HEK293 (cell line): ENCODE results near the gene RASSF8.

ENCODE experiments used
- CTCF ChIA-PET: fragments of 350-600 bp; formaldehyde crosslinking; extraction: SDS; loops from one replicate; lab custom pipeline; 2021; ENCODE audit warnings: antibody characterized with exemption; lab: Yijun Ruan, JAX
- POLR2A ChIA-PET: fragments of 300-600 bp; formaldehyde crosslinking; extraction: SDS; loops from one replicate; lab custom pipeline; 2020; ENCODE audit warnings: antibody characterized with exemption, inconsistent platforms; lab: Yijun Ruan, JAX
- H3K27ac ChIP-seq: fragments of 200-500 bp; sonication (Bioruptor generic); 2 replicates; pipeline ENCODE4 v1.5.1; 2014; ENCODE audit warnings: low read depth, low read length, control low read depth, inconsistent platforms; ENCODE audit errors: extremely low read depth
- H3K36me3 ChIP-seq, 2 experiments: fragments of 200-500 bp in 1 of 2; sonication (Bioruptor generic) in 1 of 2; 1 replicate in 1 of 2; 2 replicates in 1 of 2; pipeline ENCODE4 v1.5.1; 2014 to 2017; ENCODE audit warnings: inconsistent platforms in 2 of 2, low read length in 2 of 2; ENCODE audit not compliant: control insufficient read depth in 2 of 2, insufficient read depth in 1 of 2
- H3K4me1 ChIP-seq: fragments of 200-500 bp; sonication (Bioruptor generic); 2 replicates; pipeline ENCODE4 v1.5.1; 2014; ENCODE audit warnings: mild to moderate bottlenecking, low read length, inconsistent platforms; ENCODE audit not compliant: control insufficient read depth, insufficient read depth
- H3K4me3 ChIP-seq: 2 replicates; pipeline ENCODE4 v1.5.1; 2011; ENCODE audit warnings: low read depth, mild to moderate bottlenecking, control low read depth, low read length, moderate library complexity
- H3K9me3 ChIP-seq: fragments of 200-500 bp; sonication (Bioruptor generic); 2 replicates; pipeline ENCODE4 v1.5.1; 2014; ENCODE audit warnings: low read depth, low read length, inconsistent platforms; ENCODE audit not compliant: control insufficient read depth, insufficient read depth
- BCL11A ChIP-seq: fragments of 450-650 bp; formaldehyde crosslinking; IDR thresholded peaks from 2 replicates; pipeline ENCODE4 v1.5.1; 2016; ENCODE audit warnings: low read depth, missing biosample characterization, missing genetic modification characterization
- GLIS2 ChIP-seq: fragments of 450-650 bp; formaldehyde crosslinking; IDR thresholded peaks from 2 replicates; pipeline ENCODE4 v1.5.1; 2016; ENCODE audit warnings: missing biosample characterization, missing genetic modification characterization
- HOXC10 ChIP-seq: sonication (generic); formaldehyde crosslinking; IDR thresholded peaks from 2 replicates; pipeline ENCODE4 v1.8.1; 2023; ENCODE audit warnings: mild to moderate bottlenecking, missing genetic modification reagents
- KLF17 ChIP-seq: fragments of 450-650 bp; formaldehyde crosslinking; IDR thresholded peaks from 2 replicates; pipeline ENCODE4 v1.5.1; 2016; ENCODE audit warnings: missing biosample characterization, missing genetic modification characterization
- MEIS1 ChIP-seq: sonication (generic); formaldehyde crosslinking; IDR thresholded peaks from 2 replicates; pipeline ENCODE4 v1.8.1; 2022; ENCODE audit warnings: missing genetic modification reagents, mild to moderate bottlenecking, borderline replicate concordance
- PRDM10 ChIP-seq: fragments of 450-650 bp; formaldehyde crosslinking; IDR thresholded peaks from 2 replicates; pipeline ENCODE4 v1.5.1; 2016; ENCODE audit warnings: missing biosample characterization, missing genetic modification characterization
- PRDM6 ChIP-seq: fragments of 450-650 bp; formaldehyde crosslinking; IDR thresholded peaks from 2 replicates; pipeline ENCODE4 v1.5.1; 2017; ENCODE audit warnings: missing biosample characterization, missing genetic modification characterization
- RBAK ChIP-seq: fragments of 450-650 bp; formaldehyde crosslinking; IDR thresholded peaks from 2 replicates; pipeline ENCODE4 v1.5.1; 2016; ENCODE audit warnings: missing biosample characterization, missing genetic modification characterization
- ZBTB6 ChIP-seq: fragments of 450-650 bp; formaldehyde crosslinking; IDR thresholded peaks from 2 replicates; pipeline ENCODE4 v1.5.1; 2017; ENCODE audit warnings: missing biosample characterization, missing genetic modification characterization
- ZBTB8A ChIP-seq: fragments of 450-650 bp; formaldehyde crosslinking; IDR thresholded peaks from 2 replicates; pipeline ENCODE4 v1.5.1; 2016; ENCODE audit warnings: missing biosample characterization, missing genetic modification characterization
- ZFP37 ChIP-seq: fragments of 450-650 bp; formaldehyde crosslinking; IDR thresholded peaks from 2 replicates; pipeline ENCODE4 v1.5.1; 2016; ENCODE audit warnings: missing biosample characterization, missing genetic modification characterization
- ZNF146 ChIP-seq: fragments of 450-650 bp; formaldehyde crosslinking; IDR thresholded peaks from 2 replicates; pipeline ENCODE4 v1.5.1; 2016; ENCODE audit warnings: missing biosample characterization, missing genetic modification characterization
- ZNF324 ChIP-seq: fragments of 450-650 bp; formaldehyde crosslinking; IDR thresholded peaks from 2 replicates; pipeline ENCODE4 v1.5.1; 2016; ENCODE audit warnings: missing biosample characterization, missing genetic modification characterization
- ZNF488 ChIP-seq: fragments of 450-650 bp; formaldehyde crosslinking; IDR thresholded peaks from 2 replicates; pipeline ENCODE4 v1.5.1; 2016; ENCODE audit warnings: missing biosample characterization, missing genetic modification characterization
- ZNF600 ChIP-seq: fragments of 450-650 bp; formaldehyde crosslinking; IDR thresholded peaks from 2 replicates; pipeline ENCODE4 v1.5.1; 2016; ENCODE audit warnings: missing biosample characterization, missing genetic modification characterization
- ZNF707 ChIP-seq: fragments of 450-650 bp; formaldehyde crosslinking; IDR thresholded peaks from 2 replicates; pipeline ENCODE4 v1.5.1; 2016; ENCODE audit warnings: missing biosample characterization, missing genetic modification characterization
- ZSCAN30 ChIP-seq: fragments of 450-650 bp; IDR thresholded peaks from 2 replicates; pipeline ENCODE4 v1.5.1; 2018; ENCODE audit warnings: missing biosample characterization, mild to moderate bottlenecking, missing genetic modification characterization, moderate library complexity
- ZSCAN4 ChIP-seq: fragments of 450-650 bp; formaldehyde crosslinking; IDR thresholded peaks from 2 replicates; pipeline ENCODE4 v1.5.1; 2017; ENCODE audit warnings: missing biosample characterization, missing genetic modification characterization

The RASSF8 gene

GRCh38 chr12:26000898-26001297, 42.4 kb downstream of the RASSF8 start:
- peaks cover 7% of the 10 kb centered on the region for H3K4me1 ChIP-seq
- POLR2A ChIA-PET = interaction anchor here (0.5 kb wide), 1 partner anchor 32 kb away, joined by 5 read pairs; no protein-coding TSS in a partner anchor
- CTCF ChIA-PET = interaction anchor here (0.6 to 1.2 kb wide), 10 partner anchors 10 to 1306 kb away, joined by 3 to 8 read pairs (median 3); no protein-coding TSS in a partner anchor

GRCh38 chr12:26001530-26001929, 43.0 kb downstream of the RASSF8 start:
- H3K4me1 ChIP-seq = peaks cover 6% of the 10 kb centered on the region
- POLR2A ChIA-PET = no interaction called here
- CTCF ChIA-PET = interaction anchor here (0.7 to 1.2 kb wide), 7 partner anchors 12 to 614 kb away, joined by 3 to 8 read pairs (median 3); no protein-coding TSS in a partner anchor

More at GRCh38 chr12:26000898-26001297, 42.4 kb downstream of the RASSF8 start:
- no peak overlapping the region for H3K27ac ChIP-seq
- H3K36me3 ChIP-seq = peaks cover 0 to 5% of the 10 kb centered on the region in 2 experiments; a peak in 1 of 3 replicates
- no peak overlapping the region for H3K4me3 ChIP-seq
- H3K9me3 ChIP-seq = no peaks in the 10 kb centered on the region
- TF ChIP-seq ZNF600 (no peak), ZNF324 (tag by site-specific recombination) (no peak), ZFP37 (tag by site-specific recombination) (no peak), ZSCAN4 (tag by site-specific recombination) (no peak), HOXC10 (CRISPR knock-in tag) (no peak), KLF17 (no peak), ZSCAN30 (tag by site-specific recombination) (no peak), BCL11A (no peak), RBAK (tag by site-specific recombination) (no peak), MEIS1 (CRISPR knock-in tag) (no peak), ZBTB6 (no peak), ZNF146 (tag by site-specific recombination) (no peak), ZBTB8A (tag by site-specific recombination) (no peak), PRDM10 (tag by site-specific recombination) (no peak)

More at GRCh38 chr12:26001530-26001929, 43.0 kb downstream of the RASSF8 start:
- H3K9me3 ChIP-seq = no peaks in the 10 kb centered on the region
- TF ChIP-seq ZNF707 (no peak), PRDM6 (tag by site-specific recombination) (peak; percentile 40; the same call in 1 of the 2 replicates), ZNF488 (tag by site-specific recombination) (no peak), GLIS2 (tag by site-specific recombination) (no peak), ZNF600 (no peak)
- no peak overlapping the region for H3K27ac ChIP-seq
- H3K4me3 ChIP-seq = no peak overlapping the region
- H3K36me3 ChIP-seq = peaks cover 0 to 5% of the 10 kb centered on the region in 2 experiments; a peak in 1 of 3 replicates
